WTC11 (cell line): ENCODE measurements around the gene NSFL1C. TPM values are rescaled to one million over a fixed set of nuclear protein-coding genes. Genes with fewer than 3 reads are reported as not detected.

Experiments
- ATAC-seq: fragments of 200-7000 bp; cut with Tn5 transposase; 2 replicates; pipeline ENCODE4 v1.10.0; 2021; ENCODE audit warnings: mild to moderate bottlenecking, moderate library complexity
- CTCF ChIA-PET: fragments of 300-600 bp; sonication (Branson Sonifier 250); formaldehyde crosslinking; loops from one replicate; lab custom pipeline; 2021; ENCODE audit warnings: antibody characterized with exemption; lab: Charles Lee
- POLR2A ChIA-PET: fragments of 350-600 bp; sonication (Branson Sonifier 250); formaldehyde crosslinking; loops from one replicate; lab custom pipeline; 2021; ENCODE audit warnings: antibody characterized with exemption; lab: Charles Lee
- DNase-seq: peaks from one replicate; pipeline ENCODE4 v3.0.0; 2021; ENCODE audit warnings: low spot score
- H3K27ac Mint-ChIP-seq: 2 replicates; pipeline ENCODE4 v1.8.0; 2021; ENCODE audit warnings: mixed read lengths
- H3K27me3 Mint-ChIP-seq: 2 replicates; pipeline ENCODE4 v1.8.0; 2021; ENCODE audit warnings: low read depth, mild to moderate bottlenecking, moderate library complexity, mixed read lengths
- H3K36me3 Mint-ChIP-seq: 2 replicates; pipeline ENCODE4 v1.8.0; 2021; ENCODE audit warnings: mixed read lengths
- H3K4me1 Mint-ChIP-seq: 2 replicates; pipeline ENCODE4 v1.8.0; 2022; ENCODE audit warnings: mixed read lengths
- H3K4me3 Mint-ChIP-seq: 2 replicates; pipeline ENCODE4 v1.8.0; 2021; ENCODE audit warnings: mild to moderate bottlenecking, moderate library complexity, mixed read lengths
- H3K9me3 Mint-ChIP-seq: 2 replicates; pipeline ENCODE4 v1.8.0; 2021; ENCODE audit warnings: mixed read lengths
- ATF3 ChIP-seq: sonication (generic); formaldehyde crosslinking; conservative IDR thresholded peaks from 2 replicates; pipeline ENCODE4 v1.8.1; 2022; ENCODE audit warnings: mild to moderate bottlenecking, missing genetic modification reagents
- CTCF ChIP-seq: fragments of 200-600 bp; IDR thresholded peaks from 2 replicates; pipeline ENCODE4 v1.8.0; 2022; ENCODE audit warnings: antibody characterized with exemption
- E2F1 ChIP-seq: sonication (generic); formaldehyde crosslinking; IDR thresholded peaks from 2 replicates; pipeline ENCODE4 v1.8.0; 2022; ENCODE audit warnings: mild to moderate bottlenecking, missing genetic modification reagents
- EMX1 ChIP-seq: fragments of 250-450 bp; sonication (Bioruptor Pico); IDR thresholded peaks from 2 replicates; pipeline ENCODE4 v1.8.0; 2021; ENCODE audit warnings: mild to moderate bottlenecking
- ETV6 ChIP-seq: sonication (generic); formaldehyde crosslinking; IDR thresholded peaks from 2 replicates; pipeline ENCODE4 v1.8.1; 2022; ENCODE audit warnings: mild to moderate bottlenecking, missing genetic modification reagents
- FOXJ3 ChIP-seq: sonication (generic); formaldehyde crosslinking; IDR thresholded peaks from 2 replicates; pipeline ENCODE4 v1.9.0; 2021; ENCODE audit warnings: missing genetic modification reagents, mild to moderate bottlenecking, borderline replicate concordance
- FOXK1 ChIP-seq: sonication (generic); formaldehyde crosslinking; IDR thresholded peaks from 2 replicates; pipeline ENCODE4 v1.8.0; 2022; ENCODE audit warnings: mild to moderate bottlenecking, moderate library complexity, missing genetic modification reagents
- IRF2 ChIP-seq: sonication (generic); formaldehyde crosslinking; IDR thresholded peaks from 2 replicates; pipeline ENCODE4 v1.8.0; 2022; ENCODE audit warnings: low read depth, missing genetic modification reagents, borderline replicate concordance
- MAX ChIP-seq: sonication (generic); formaldehyde crosslinking; IDR thresholded peaks from 2 replicates; pipeline ENCODE4 v1.8.0; 2022; ENCODE audit warnings: mild to moderate bottlenecking, missing genetic modification reagents
- NFYB ChIP-seq: sonication (generic); formaldehyde crosslinking; conservative IDR thresholded peaks from 2 replicates; pipeline ENCODE4 v1.8.0; 2022; ENCODE audit warnings: low read depth, missing genetic modification reagents
- NR1H2 ChIP-seq: sonication (generic); formaldehyde crosslinking; IDR thresholded peaks from 2 replicates; pipeline ENCODE4 v1.9.0; 2021; ENCODE audit warnings: mild to moderate bottlenecking, moderate library complexity, missing genetic modification reagents
- PRDM15 ChIP-seq: sonication (generic); formaldehyde crosslinking; IDR thresholded peaks from 2 replicates; pipeline ENCODE4 v1.8.0; 2022; ENCODE audit warnings: missing genetic modification reagents
- RELA ChIP-seq: sonication (generic); formaldehyde crosslinking; IDR thresholded peaks from 2 replicates; pipeline ENCODE4 v1.8.1; 2022; ENCODE audit warnings: missing genetic modification reagents, mild to moderate bottlenecking, borderline replicate concordance
- SOX15 ChIP-seq: fragments of 250-450 bp; sonication (Bioruptor Pico); IDR thresholded peaks from 2 replicates; pipeline ENCODE4 v1.9.0; 2021; ENCODE audit warnings: mild to moderate bottlenecking
- ZBTB43 ChIP-seq: sonication (generic); formaldehyde crosslinking; IDR thresholded peaks from 2 replicates; pipeline ENCODE4 v1.8.1; 2023; ENCODE audit warnings: mild to moderate bottlenecking, missing genetic modification reagents
- ZNF532 ChIP-seq: fragments of 250-450 bp; sonication (Bioruptor Pico); IDR thresholded peaks from 2 replicates; pipeline ENCODE4 v1.9.0; 2021; ENCODE audit warnings: mild to moderate bottlenecking, borderline replicate concordance
- ZSCAN18 ChIP-seq: fragments of 250-450 bp; sonication (Bioruptor Pico); IDR thresholded peaks from 2 replicates; pipeline ENCODE4 v2.1.2; 2022; ENCODE audit warnings: mild to moderate bottlenecking, moderate library complexity
- total RNA-seq: library from RNA; stranded (reverse); gene quantifications from 3 replicates; pipeline ENCODE4 v1.2.3, GENCODE V29; 2021

The NSFL1C gene
- total RNA-seq, 1 experiment from 2014 or later = 85.5 TPM

GRCh38 chr20:1466211-1467081 lies at the start of gene NSFL1C (continued):
- TF ChIP-seq RELA (CRISPR knock-in tag) (peak; percentile 57; the same call in 1 of the 2 replicates), E2F1 (no peak), NFYB (peak; percentile 52; the same call in 1 of the 2 replicates), MAX (CRISPR knock-in tag) (peak; percentile 65; the same call in 1 of the 2 replicates), FOXJ3 (CRISPR knock-in tag) (no peak), EMX1 (CRISPR knock-in tag) (no peak), ZSCAN18 (CRISPR knock-in tag) (no peak), NR1H2 (CRISPR knock-in tag) (no peak), ETV6 (CRISPR knock-in tag) (peak; percentile 70; the same call in 1 of the 2 replicates), PRDM15 (CRISPR knock-in tag) (no peak), CTCF (peak; percentile 91), ZBTB43 (peak; percentile 86; the same call in 1 of the 2 replicates), IRF2 (no peak), SOX15 (CRISPR knock-in tag) (no peak)

GRCh38 chr20:1513801-1514200 lies 47.2 kb upstream of the NSFL1C start:
- no peak for DNase-seq
- H3K27me3 Mint-ChIP-seq = peaks cover 36% of the 10 kb centered on the region
- POLR2A ChIA-PET = no interaction called here
- H3K36me3 Mint-ChIP-seq = no peaks in the 10 kb centered on the region
- peaks cover 8% of the 10 kb centered on the region for H3K9me3 Mint-ChIP-seq
- H3K27ac Mint-ChIP-seq = no peak overlapping the region
- peaks cover 17% of the 10 kb centered on the region for H3K4me1 Mint-ChIP-seq
- ATAC-seq = no peak
- H3K4me3 Mint-ChIP-seq = no peak overlapping the region
- CTCF ChIA-PET = no interaction called here
- TF ChIP-seq ATF3 (no peak), FOXK1 (CRISPR knock-in tag) (no peak), ZNF532 (no peak)
